Posterior vena cava (tissue), 2 donors: Measurements from ENCODE around the gene C5. TPM values are rescaled to one million over a fixed set of nuclear protein-coding genes. Genes with fewer than 3 reads are reported as not detected.

Experiments
- DNase-seq: peaks from one replicate; pipeline ENCODE4 v3.0.0-alpha.2; 2020; ENCODE audit warnings: low spot score
- intact Hi-C, 2 donors: fragments of 100-400 bp; cut with DNase I; formaldehyde crosslinking; loops; one replicate each; pipeline versions ENCODE4 v1.14.1 to v1.14.2; 2022 to 2023
- total RNA-seq, 2 donors: library from RNA; stranded (reverse); fragmentation: NEBNext Ultra II Directional; extraction: Animal tissue kit (Norgen Biotek cat#: 25700); gene quantifications; one replicate each; pipeline ENCODE4 v1.2.1, GENCODE V29; 2021
- donor health status: DM: yes; HTN: yes; CAD: no.
- donor health status: DM: yes; HTN: yes; CAD: no.

Gene C5
- total RNA-seq, 2 donors from 2014 or later: 3.7 to 5.9 TPM

- intact Hi-C loops: no loop called here
- DNase-seq: no peak
Measured at GRCh38 chr9:120950421-120951388, 99.4 kb downstream of the C5 start.

- intact Hi-C loops: no loop called here
- DNase-seq: no peak
Measured at GRCh38 chr9:120949290-120949689, 100.8 kb downstream of the C5 start.

GRCh38 chr9:120948824-120949223 lies 101.3 kb downstream of the C5 start:
- intact Hi-C loops: no loop called here
- DNase-seq: no peak

GRCh38 chr9:120947222-120947621 lies 102.9 kb downstream of the C5 start:
- intact Hi-C loops: no loop called here
- DNase-seq: no peak

- intact Hi-C loops: no loop called here
- DNase-seq: no peak
Measured at GRCh38 chr9:120946259-120946658, 103.8 kb downstream of the C5 start.

GRCh38 chr9:120944948-120945347 lies 105.1 kb downstream of the C5 start:
- no peak for DNase-seq
- intact Hi-C loops: no loop called here

GRCh38 chr9:120944434-120944843 lies 105.6 kb downstream of the C5 start:
- no peak for DNase-seq
- intact Hi-C loops: no loop called here

- DNase-seq: no peak
- intact Hi-C loops: no loop called here
Measured at GRCh38 chr9:120942186-120943001, 107.7 kb downstream of the C5 start.

GRCh38 chr9:120941046-120941770 lies 108.9 kb downstream of the C5 start:
- no peak for DNase-seq
- intact Hi-C loops: no loop called here

- intact Hi-C loops: no loop called here
- no peak for DNase-seq
Measured at GRCh38 chr9:120940573-120940972, 109.5 kb downstream of the C5 start.

- no peak for DNase-seq
- intact Hi-C loops: no loop called here
Measured at GRCh38 chr9:120938851-120939250, 111.2 kb downstream of the C5 start.

- intact Hi-C loops: no loop called here
- no peak for DNase-seq
Measured at GRCh38 chr9:120937596-120937995, 112.5 kb downstream of the C5 start.

GRCh38 chr9:120937127-120937526 lies 112.9 kb downstream of the C5 start:
- no peak for DNase-seq

GRCh38 chr9:120936764-120937122 lies 113.3 kb downstream of the C5 start:
- intact Hi-C loops: no loop called here
- no peak for DNase-seq

More at GRCh38 chr9:120937127-120937526, 112.9 kb downstream of the C5 start:
- intact Hi-C loops: no loop called here

- intact Hi-C loops: no loop called here
- DNase-seq: peak; percentile 98
Measured at GRCh38 chr9:120936011-120936763, 113.9 kb downstream of the C5 start.

GRCh38 chr9:120935383-120935857 lies 114.7 kb downstream of the C5 start:
- DNase-seq: peak; percentile 98
- intact Hi-C loops: no loop called here

- DNase-seq: no peak
- intact Hi-C loops: no loop called here
Measured at GRCh38 chr9:120934281-120934680, 115.8 kb downstream of the C5 start.

- intact Hi-C loops: no loop called here
- DNase-seq: no peak
Measured at GRCh38 chr9:120933310-120934055, 116.6 kb downstream of the C5 start.
